Fibroblast of skin of scalp (primary cell): ENCODE results near the gene TMEM273.

ENCODE experiments used
- DNase-seq: peaks from one replicate; pipeline ENCODE4 v3.0.0-alpha.2; 2013

TMEM273 gene

GRCh38 chr10:49175587-49176309, 12.4 kb downstream of the TMEM273 start:
- DNase-seq = no peak

- no peak for DNase-seq
These were observed 13.2 kb downstream of the TMEM273 start for GRCh38 chr10:49174926-49175500.

- no peak for DNase-seq
These were observed 13.8 kb downstream of the TMEM273 start for GRCh38 chr10:49174261-49174925.

- no peak for DNase-seq
These were observed 14.3 kb downstream of the TMEM273 start for GRCh38 chr10:49173853-49174252.

- no peak for DNase-seq
These were observed 14.9 kb downstream of the TMEM273 start for GRCh38 chr10:49173201-49173772.

- DNase-seq = no peak
These were observed 15.4 kb downstream of the TMEM273 start for GRCh38 chr10:49172777-49173132.

- DNase-seq = no peak
These were observed 16.0 kb downstream of the TMEM273 start for GRCh38 chr10:49172061-49172776.

- DNase-seq = no peak
These were observed 16.7 kb downstream of the TMEM273 start for GRCh38 chr10:49171326-49172060.

GRCh38 chr10:49170632-49171325, 17.4 kb downstream of the TMEM273 start:
- no peak for DNase-seq

- DNase-seq = no peak
These were observed 18.4 kb downstream of the TMEM273 start for GRCh38 chr10:49169776-49170175.

GRCh38 chr10:49168831-49169500, 19.2 kb downstream of the TMEM273 start:
- DNase-seq = peak; percentile 75

- DNase-seq = no peak
These were observed 20.0 kb downstream of the TMEM273 start for GRCh38 chr10:49168171-49168540.

- no peak for DNase-seq
These were observed 20.6 kb downstream of the TMEM273 start for GRCh38 chr10:49167425-49168170.

- no peak for DNase-seq
These were observed 21.4 kb downstream of the TMEM273 start for GRCh38 chr10:49166484-49167400.

GRCh38 chr10:49165821-49166483, 22.2 kb downstream of the TMEM273 start:
- no peak for DNase-seq

- DNase-seq = no peak
These were observed 22.9 kb downstream of the TMEM273 start for GRCh38 chr10:49165259-49165658.

- DNase-seq = peak; percentile 54
These were observed 23.5 kb downstream of the TMEM273 start for GRCh38 chr10:49164559-49165188.

- peak; percentile 60 for DNase-seq
These were observed 24.4 kb downstream of the TMEM273 start for GRCh38 chr10:49163741-49164140.
